ENCODE data around the gene ITGB8. TPM values are rescaled to one million over a fixed set of nuclear protein-coding genes. Genes with fewer than 3 reads are reported as not detected.

Gene ITGB8
- total RNA-seq, 1 donor from 2014 or later, result 7.9 TPM

GRCh38 chr7:20439416-20440185 is 108.9 kb downstream of the ITGB8 start:
- H3K4me1 ChIP-seq, result no peaks in the 10 kb centered on the region
- intact Hi-C loops (cut with DNase I), result no loop called here
- no peaks in the 10 kb centered on the region for H3K9me3 ChIP-seq
- TF ChIP-seq CTCF (IDR thresholded peaks at IDR 0.05), result no peak
- H3K4me3 ChIP-seq, result no peak overlapping the region
- H3K27me3 ChIP-seq, result no peaks in the 10 kb centered on the region
- H3K27ac ChIP-seq, result no peak overlapping the region
- no peak for DNase-seq (ENCODE audit: low spot score in 2 of 2)
- no peaks in the 10 kb centered on the region for H3K36me3 ChIP-seq

GRCh38 chr7:20440472-20441105 is 109.9 kb downstream of the ITGB8 start:
- DNase-seq (ENCODE audit: low spot score in 2 of 2), result no peak
- H3K27me3 ChIP-seq, result no peaks in the 10 kb centered on the region
- no peak overlapping the region for H3K4me3 ChIP-seq
- no peak overlapping the region for H3K27ac ChIP-seq
- TF ChIP-seq CTCF (IDR thresholded peaks at IDR 0.05), result peak in 1 of 3 experiments; percentile 27
- H3K4me1 ChIP-seq, result no peaks in the 10 kb centered on the region
- no peaks in the 10 kb centered on the region for H3K9me3 ChIP-seq
- intact Hi-C loops (cut with DNase I), result no loop called here
- H3K36me3 ChIP-seq, result no peaks in the 10 kb centered on the region

GRCh38 chr7:20441346-20441745 is 110.6 kb downstream of the ITGB8 start:
- no peaks in the 10 kb centered on the region for H3K27me3 ChIP-seq

GRCh38 chr7:20441991-20442441 is 111.3 kb downstream of the ITGB8 start:
- Histone ChIP-seq H3K27ac (no peak overlapping the region), H3K9me3 (no peaks in the 10 kb centered on the region), H3K36me3 (no peaks in the 10 kb centered on the region), H3K4me1 (no peaks in the 10 kb centered on the region), H3K4me3 (no peak overlapping the region), H3K27me3 (no peaks in the 10 kb centered on the region)
- intact Hi-C loops (cut with DNase I), result no loop called here
- DNase-seq (ENCODE audit: low spot score in 2 of 2), result no peak
- TF ChIP-seq CTCF (IDR thresholded peaks at IDR 0.05), result no peak

More at GRCh38 chr7:20441346-20441745, 110.6 kb downstream of the ITGB8 start:
- no peak for DNase-seq (ENCODE audit: low spot score in 2 of 2)
- no peaks in the 10 kb centered on the region for H3K9me3 ChIP-seq
- no peaks in the 10 kb centered on the region for H3K36me3 ChIP-seq
- no peak overlapping the region for H3K27ac ChIP-seq
- no peak overlapping the region for H3K4me3 ChIP-seq
- no peak for TF ChIP-seq CTCF (IDR thresholded peaks at IDR 0.05)
- no peaks in the 10 kb centered on the region for H3K4me1 ChIP-seq
- intact Hi-C loops (cut with DNase I), result no loop called here

- TF ChIP-seq CTCF (IDR thresholded peaks at IDR 0.05), result no peak
- Histone ChIP-seq H3K36me3 (no peaks in the 10 kb centered on the region), H3K9me3 (no peaks in the 10 kb centered on the region), H3K27ac (no peak overlapping the region), H3K27me3 (no peaks in the 10 kb centered on the region), H3K4me3 (no peak overlapping the region), H3K4me1 (no peaks in the 10 kb centered on the region)
- intact Hi-C loops (cut with DNase I), result no loop called here
- no peak for DNase-seq (ENCODE audit: low spot score in 2 of 2)
These were observed 112.3 kb downstream of the ITGB8 start for GRCh38 chr7:20442951-20443350.

Measured in ascending aorta (tissue), 2 donors.